GM21723 (cell line): ENCODE data around the gene CABLES2.

Experiments used
- ATAC-seq: cut with Tn5 transposase; IDR thresholded peaks from one replicate; pipeline ENCODE4 v1.9.1; 2021; ENCODE audit warnings: mild to moderate bottlenecking, moderate library complexity; ENCODE audit not compliant: unreplicated experiment

The CABLES2 gene

DNA sequence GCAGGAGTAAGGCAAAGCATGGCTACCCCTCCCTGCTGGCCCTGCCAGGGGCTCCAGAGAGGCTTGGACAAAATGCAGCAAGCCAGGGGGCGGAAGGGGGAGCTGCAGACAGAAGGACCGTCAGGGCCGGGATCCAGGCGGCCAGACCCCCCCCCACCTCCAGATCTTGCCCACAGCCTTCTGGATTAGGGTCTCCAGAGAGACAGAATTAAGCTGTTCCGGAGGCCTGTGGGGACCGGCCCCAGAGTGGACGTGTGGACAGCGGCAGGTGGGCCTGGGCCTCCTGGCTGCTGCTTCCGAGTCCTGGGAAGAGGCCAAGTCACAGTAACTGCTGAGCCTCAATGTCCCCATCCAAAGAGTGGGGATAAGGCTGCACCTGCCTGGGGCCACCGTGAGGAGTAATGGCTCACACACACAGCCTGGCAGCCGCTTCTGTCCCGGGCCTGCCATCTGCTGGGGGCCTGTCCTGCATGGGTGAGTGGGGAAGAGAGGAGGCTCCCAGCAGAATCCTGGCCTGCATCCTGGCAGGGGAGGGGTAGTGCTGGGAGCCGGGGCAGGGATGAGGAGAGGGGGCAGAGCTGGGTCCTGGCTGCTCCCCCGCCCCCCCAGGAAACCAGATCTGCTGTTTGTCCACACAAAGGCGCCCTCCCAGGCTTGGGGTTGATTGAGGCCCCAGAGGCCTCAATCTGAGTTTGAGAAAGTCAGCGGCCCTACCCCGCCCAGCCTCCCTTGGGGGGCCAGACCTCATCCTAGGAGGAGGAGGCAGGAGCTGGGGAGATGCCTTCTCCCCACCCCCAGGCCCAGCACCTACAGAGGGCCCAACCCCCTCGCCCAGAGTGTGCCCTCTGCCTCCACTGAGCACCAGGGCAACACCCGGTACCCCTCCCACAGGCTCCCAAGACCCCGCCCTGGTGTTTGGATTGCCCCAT is 43.8 kb downstream of the CABLES2 start:
- no peak for ATAC-seq

GRCh38 chr20:62362590-62362940 is 44.5 kb downstream of the CABLES2 start:
- ATAC-seq: no peak

DNA sequence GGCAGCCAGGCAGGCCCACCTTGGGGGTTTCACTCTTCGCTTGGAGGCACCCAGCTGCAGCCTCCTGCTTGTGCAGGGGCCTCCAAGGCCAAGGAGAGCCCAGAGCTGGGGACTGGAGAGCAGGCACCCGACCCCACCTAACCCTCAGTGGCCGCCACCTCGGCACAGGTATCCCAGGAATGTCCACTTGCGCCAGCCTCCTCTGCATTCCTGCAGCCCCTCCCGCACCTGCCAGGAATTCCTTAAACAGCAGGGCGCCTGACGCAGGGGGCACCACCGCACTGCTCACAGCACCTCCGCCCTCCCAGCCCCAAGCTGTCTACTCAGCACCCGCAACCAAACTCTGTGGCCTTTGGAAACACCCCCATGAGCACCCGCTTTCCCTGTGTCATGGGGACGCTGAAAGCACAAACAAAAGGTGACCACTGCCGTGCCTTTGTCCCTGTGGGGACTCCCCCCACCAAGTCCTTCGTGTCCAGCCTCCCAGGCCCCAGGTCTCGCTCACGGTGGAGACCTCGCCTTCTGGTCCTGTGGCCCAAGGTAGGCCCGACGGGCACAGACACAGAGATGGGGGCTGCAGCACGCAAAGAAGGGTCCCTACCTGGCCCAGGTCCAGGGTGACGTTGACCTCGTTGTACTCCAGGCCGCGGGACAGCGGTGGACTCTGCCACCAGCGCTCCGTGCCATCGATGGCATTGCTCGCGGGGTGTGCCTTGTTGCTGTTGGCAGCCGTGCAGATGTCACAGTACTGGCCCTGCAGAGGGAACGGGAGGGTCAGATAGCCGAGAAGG is 45.1 kb downstream of the CABLES2 start:
- ATAC-seq: no peak

DNA sequence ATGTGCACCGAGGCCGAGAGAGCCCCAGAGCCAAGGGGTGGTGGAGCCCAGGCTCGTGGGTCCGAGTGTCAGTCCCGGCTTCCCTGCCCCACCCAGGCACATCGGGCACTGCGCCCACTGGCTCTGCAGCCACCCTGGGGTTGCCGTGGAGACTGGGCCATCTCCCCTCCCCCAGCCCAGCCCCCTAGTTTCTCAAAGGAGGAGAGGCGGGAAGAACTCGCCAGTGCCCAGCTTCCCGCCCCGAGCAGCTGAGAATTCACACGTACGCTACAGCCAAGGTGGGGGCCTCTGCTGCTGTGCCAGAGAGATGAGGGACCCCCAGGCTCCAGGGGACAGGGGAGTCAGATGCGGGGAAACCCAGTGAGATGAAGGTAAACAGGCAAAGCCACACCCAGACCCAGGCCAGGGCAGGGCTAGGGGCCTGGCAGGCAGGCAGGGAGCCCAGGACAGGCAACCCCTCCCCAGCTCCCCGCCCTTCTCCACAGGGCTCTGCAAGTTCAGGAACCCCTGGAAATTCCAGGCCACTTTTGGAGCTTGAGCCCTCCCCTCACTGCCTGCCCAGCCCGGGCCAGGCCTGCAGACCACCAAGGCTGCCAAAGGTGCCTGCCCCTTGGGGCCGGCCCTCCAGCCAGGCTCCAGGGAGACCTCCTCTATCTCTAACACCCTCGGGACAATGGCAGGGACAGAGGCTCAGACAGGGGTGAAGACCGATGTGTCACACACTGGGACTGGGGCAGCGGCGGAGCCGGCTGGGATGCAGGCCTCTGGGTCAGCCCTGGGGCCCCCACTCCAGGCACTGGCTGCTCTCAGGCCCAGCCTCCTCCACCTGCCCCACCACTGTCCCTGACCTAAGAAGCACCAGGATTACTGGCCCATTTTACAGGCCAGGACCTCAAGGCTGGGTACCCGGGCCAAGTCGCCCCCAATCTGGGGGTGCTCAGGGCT is 46.0 kb downstream of the CABLES2 start:
- ATAC-seq: no peak

- ATAC-seq: no peak
Observed at GRCh38 chr20:62359491-62360121, 47.5 kb downstream of the CABLES2 start.

GRCh38 chr20:62359043-62359490 is 48.0 kb downstream of the CABLES2 start:
- ATAC-seq: no peak

GRCh38 chr20:62358171-62359042 is 48.7 kb downstream of the CABLES2 start:
- ATAC-seq: no peak

- no peak for ATAC-seq
Observed at GRCh38 chr20:62357681-62358080, 49.4 kb downstream of the CABLES2 start.

GRCh38 chr20:62357187-62357667 is 49.9 kb downstream of the CABLES2 start:
- no peak for ATAC-seq

GRCh38 chr20:62356589-62357186 is 50.4 kb downstream of the CABLES2 start:
- no peak for ATAC-seq

DNA sequence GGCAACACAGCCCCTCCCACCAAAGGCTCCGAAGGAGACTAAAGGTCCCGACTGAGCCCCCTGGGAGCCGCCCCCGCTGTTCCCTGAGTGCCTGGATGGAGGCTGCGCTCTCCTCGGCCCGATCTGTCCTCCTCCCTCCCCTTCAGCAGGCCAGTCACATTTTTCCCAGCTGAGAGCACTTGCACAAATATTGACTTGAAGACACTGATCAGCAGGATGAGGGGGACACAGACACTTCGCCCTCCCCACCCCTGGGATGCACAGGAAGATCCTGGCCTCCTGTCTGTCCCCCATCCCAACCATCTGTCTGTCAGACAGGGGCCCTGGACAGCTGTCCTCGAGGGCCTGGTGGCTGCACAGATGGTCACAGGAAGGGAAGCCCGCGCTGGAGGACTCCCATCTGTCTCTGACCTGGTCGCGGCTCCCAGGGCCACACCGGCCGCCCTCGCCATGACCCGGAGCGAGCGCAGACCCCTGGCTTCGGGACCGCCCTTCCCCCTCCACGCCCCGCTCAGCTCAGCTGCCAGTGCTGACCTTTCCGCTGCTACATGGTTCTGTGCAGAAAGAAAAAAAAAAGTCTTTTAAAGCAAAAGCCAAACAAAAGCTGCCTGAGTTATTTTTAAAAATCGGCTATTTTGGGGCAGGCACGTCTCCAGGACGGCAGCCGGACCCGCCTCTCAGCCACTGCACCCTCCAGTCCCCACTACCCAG is 51.1 kb downstream of the CABLES2 start:
- ATAC-seq: no peak

GRCh38 chr20:62355516-62355877 is 51.6 kb downstream of the CABLES2 start:
- ATAC-seq: no peak

GRCh38 chr20:62354811-62355341 is 52.2 kb downstream of the CABLES2 start:
- ATAC-seq: no peak

DNA sequence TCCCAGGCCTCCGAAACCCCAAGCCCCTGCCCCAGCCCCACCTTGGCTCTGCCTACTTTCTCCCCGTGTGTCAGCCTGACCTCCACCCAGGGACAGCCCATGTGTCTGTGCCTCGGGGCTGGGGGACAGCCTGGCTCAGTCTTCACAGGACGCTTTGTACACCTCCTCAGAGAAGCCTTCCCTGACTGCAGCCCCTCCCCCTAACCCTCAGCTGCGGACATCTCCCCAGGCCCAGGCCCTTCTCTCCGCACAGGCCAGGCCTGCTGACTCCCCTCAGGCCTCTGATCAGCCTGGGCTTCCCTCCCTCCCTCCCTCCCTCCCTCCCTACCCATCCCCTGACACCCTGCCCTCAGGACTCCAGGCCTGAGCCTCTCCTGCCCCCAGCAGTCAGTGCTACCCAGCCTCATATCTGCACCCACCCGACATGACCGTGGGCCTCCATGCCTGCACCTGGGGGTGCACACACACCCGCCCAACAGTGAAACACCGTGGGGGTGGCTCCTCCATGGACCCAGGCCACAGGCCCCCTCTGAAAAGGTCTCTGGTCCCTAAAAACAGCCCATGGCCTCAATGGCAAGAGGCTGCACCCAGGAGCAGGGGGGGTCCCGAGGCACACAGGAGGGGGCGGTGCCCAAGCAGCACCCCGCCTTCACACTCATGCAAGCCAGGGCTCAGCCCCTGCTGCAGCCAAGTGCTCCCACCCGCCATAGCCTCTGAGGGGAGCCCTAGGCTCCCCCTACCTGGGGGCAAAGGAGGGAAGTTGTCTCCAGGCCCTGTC is 52.9 kb downstream of the CABLES2 start:
- ATAC-seq: no peak

GRCh38 chr20:62353289-62354030 is 53.6 kb downstream of the CABLES2 start:
- ATAC-seq: no peak
